ENCODE data around the gene ZMIZ2.

DNA sequence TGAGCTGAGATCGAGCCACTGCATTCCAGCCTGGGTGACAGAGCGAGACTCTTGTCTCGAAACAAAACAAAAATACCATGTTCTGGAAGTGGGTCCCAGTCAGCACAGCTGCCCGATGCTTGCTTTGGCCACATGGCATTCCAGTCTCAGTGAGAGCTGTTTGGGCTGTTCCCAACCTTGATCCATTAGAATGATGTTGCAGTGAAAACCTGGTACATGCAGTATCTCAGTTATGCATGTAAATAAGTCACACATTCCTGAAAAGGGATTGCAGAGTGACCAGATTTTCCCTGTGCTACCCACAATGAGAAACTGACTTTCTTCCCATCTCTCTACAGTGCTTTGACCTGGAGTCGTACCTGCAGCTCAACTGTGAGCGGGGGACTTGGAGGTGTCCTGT, 15.4 kb downstream of the ZMIZ2 start:
- no peak for TF ChIP-seq EZH2 (IDR thresholded peaks at IDR 0.05; ENCODE audit: low read length)
- TF ChIP-seq, protein P1, sequence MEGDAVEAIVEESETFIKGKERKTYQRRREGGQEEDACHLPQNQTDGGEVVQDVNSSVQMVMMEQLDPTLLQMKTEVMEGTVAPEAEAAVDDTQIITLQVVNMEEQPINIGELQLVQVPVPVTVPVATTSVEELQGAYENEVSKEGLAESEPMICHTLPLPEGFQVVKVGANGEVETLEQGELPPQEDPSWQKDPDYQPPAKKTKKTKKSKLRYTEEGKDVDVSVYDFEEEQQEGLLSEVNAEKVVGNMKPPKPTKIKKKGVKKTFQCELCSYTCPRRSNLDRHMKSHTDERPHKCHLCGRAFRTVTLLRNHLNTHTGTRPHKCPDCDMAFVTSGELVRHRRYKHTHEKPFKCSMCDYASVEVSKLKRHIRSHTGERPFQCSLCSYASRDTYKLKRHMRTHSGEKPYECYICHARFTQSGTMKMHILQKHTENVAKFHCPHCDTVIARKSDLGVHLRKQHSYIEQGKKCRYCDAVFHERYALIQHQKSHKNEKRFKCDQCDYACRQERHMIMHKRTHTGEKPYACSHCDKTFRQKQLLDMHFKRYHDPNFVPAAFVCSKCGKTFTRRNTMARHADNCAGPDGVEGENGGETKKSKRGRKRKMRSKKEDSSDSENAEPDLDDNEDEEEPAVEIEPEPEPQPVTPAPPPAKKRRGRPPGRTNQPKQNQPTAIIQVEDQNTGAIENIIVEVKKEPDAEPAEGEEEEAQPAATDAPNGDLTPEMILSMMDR (optimal IDR thresholded peaks at IDR 0.05 in 1 of 3, IDR thresholded peaks at IDR 0.05 in 1 of 3, conservative IDR thresholded peaks at IDR 0.05 in 1 of 3; ENCODE audit: extremely low read depth in 1 of 3, insufficient read depth in 2 of 3, low read length in 3 of 3): no peak

All from keratinocyte (primary cell).